Posterior vena cava (tissue), 2 donors: Measurements from ENCODE around the gene GTF2H2C. TPM values are rescaled to one million over a fixed set of nuclear protein-coding genes. Genes with fewer than 3 reads are reported as not detected.
"Not testable (repeated sequence)": the region's sequence is repeated elsewhere in the genome, so short reads cannot be mapped to it uniquely, and the experiment has no call there.

Experiments
- DNase-seq: peaks from one replicate; pipeline ENCODE4 v3.0.0-alpha.2; 2020; ENCODE audit warnings: low spot score
- intact Hi-C, 2 donors: fragments of 100-400 bp; cut with DNase I; formaldehyde crosslinking; loops; one replicate each; pipeline versions ENCODE4 v1.14.1 to v1.14.2; 2022 to 2023
- long read RNA-seq, 2 donors: library from polyadenylated mRNA; unstranded; transcript quantifications; one replicate each; pipeline ENCODE4 v2.0.0, GENCODE V29; 2020 to 2021
- total RNA-seq, 2 donors: library from RNA; stranded (reverse); fragmentation: NEBNext Ultra II Directional; extraction: Animal tissue kit (Norgen Biotek cat#: 25700); gene quantifications; one replicate each; pipeline ENCODE4 v1.2.1, GENCODE V29; 2021
- donor health status: DM: yes; HTN: yes; CAD: no.
- donor health status: DM: yes; HTN: yes; CAD: no.

Gene GTF2H2C
- total RNA-seq, result 10 to 100 TPM; 23.2 to 27.5 TPM
- long read RNA-seq, donor 1, partial matches to known transcripts, result 0 of 2 reads
- long read RNA-seq, donor 1, other reads (novel, unspliced or antisense), result 1 of 2 reads
- long read RNA-seq, donor 2, partial matches to known transcripts, result 1 of 26 reads
- long read RNA-seq, donor 2, other reads (novel, unspliced or antisense), result 23 of 26 reads

DNA sequence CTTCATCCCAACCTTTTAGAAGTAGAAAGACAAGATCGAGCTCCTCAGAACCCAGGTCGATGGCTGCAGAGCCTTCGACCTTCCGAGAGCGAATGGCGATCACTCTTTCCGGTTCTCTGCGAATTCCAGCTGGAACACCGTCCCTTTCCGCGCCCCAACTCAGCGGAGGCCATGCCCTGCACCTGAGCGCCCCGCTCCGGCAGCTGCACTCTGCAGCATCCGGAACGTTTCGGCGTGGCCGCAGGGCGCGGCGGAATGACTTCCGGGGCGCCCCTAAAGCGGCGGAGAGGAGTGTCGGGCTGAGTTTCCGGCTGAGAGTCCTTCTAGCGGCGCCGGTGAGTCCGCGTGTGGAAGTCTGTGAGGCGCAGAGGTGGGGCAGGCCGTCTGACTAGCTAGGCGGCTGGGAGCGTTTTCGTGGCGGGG lies at the start of gene GTF2H2C:
Gene GTF2H2C (plus strand): TSS at position 284 of the 423 bp plus-strand sequence. CDS start 4,942 bp downstream, outside the sequence.
- DNase-seq, result peak; percentile 92

DNA sequence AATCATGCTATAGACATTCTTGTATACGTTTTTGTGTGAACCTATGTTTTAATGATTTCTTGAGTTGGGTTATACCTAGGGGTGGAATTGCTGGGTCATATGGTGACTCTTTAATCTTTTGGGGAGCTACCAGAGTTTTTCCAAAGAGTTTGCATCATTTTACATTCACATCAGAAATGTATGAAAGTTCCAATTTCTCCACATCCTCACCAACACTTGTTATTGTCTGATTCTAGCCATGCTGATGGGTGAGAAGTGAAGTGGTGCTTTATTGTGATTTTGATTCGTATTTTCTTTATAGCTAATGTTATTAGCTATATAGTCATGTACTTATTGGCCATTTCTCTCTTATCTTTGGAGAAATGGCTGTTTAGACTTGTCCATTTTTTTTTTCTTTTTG lies 49.3 kb upstream of the GTF2H2C start:
- intact Hi-C loops, result no loop called here
- no peak for DNase-seq

More for the DNA sequence above, at the start of gene GTF2H2C:
- intact Hi-C loops, result not testable (repeated sequence)

DNA sequence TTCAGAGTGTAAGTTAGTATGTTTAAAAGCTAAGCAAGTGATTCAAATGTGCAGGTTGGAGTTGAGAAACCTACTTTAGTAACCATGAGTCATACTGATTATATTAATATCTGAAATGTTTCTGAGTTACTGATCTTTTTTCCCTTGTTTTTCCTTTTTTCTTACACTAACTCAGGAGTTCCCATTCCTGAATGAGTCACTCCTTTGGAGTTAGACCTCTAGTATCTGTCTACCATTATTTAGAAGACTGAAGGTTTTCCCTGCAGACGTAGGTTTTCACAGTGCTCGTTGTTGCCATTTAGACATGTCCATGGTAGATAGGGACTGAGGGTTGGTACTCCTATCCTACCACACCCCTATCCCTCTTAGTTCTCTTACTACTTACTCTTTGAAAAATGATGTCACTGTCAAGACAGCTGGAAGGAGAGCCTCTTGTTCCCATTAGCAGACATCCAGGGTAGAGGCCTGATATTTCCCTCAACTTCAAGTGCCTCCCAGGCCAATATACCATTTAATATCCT lies 47.2 kb upstream of the GTF2H2C start:
- DNase-seq, result no peak
- intact Hi-C loops, result no loop called here

DNA sequence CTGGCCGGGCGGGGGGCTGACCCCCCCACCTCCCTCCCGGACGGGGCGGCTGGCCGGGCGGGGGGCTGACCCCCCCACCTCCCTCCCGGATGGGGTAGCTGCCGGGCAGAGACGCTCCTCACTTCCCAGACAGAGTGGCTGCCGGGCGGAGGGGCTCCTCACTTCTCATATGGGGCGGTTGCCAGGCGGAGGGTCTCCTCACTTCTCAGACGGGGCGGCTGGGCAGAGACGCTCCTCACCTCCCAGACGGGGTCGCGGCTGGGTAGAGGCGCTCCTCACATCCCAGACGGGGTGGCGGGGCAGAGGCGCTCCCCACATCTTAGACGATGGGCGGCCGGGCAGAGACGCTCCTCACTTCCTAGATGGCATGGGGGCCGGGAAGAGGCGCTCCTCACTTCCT lies 44.4 kb upstream of the GTF2H2C start:
- DNase-seq, intact Hi-C loops: not testable (repeated sequence)

DNA sequence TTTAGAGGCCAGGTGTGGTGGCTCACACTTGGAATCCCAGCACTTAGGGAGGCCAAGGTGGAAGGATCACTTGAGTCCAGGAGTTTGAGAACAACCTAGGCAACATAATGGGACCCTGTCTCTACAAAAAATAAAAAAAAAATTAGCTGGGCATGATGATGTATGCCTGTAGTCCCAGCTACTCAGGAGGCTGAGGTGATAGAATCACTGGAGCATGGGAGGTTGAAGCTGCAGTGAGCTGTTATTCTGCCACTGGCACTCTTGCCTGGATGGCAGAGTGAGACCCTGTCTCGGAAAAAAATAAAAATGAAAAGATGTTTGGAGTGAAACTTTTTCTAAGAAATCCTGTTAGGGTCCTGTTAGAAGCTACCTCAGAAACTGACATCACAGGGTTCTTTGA lies 43.2 kb upstream of the GTF2H2C start:
- intact Hi-C loops, result no loop called here

DNA sequence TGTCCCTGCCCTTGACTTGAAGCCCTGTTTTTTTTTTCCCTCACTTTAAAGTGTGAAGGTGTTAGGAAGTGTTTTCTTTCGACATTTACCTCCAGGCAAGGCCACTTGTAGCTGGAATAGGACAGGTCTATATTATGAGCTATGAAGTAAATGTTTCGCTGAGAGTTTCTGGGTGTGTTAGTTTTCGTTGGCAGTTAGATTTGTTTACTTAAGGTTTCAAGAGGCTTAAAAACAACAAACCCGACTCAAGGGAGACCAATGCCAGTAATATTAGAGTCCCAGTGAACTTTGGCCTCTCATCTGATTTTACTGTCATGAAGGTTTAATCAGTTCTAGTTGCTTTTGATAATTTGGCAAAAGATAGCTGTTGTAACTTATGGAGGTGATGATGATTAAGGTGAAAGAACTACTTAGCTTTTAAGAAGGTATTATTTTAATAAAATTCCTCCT lies 42.2 kb upstream of the GTF2H2C start:
- intact Hi-C loops, result no loop called here
- DNase-seq, result no peak

More for the DNA sequence above, 43.2 kb upstream of the GTF2H2C start:
- DNase-seq, result no peak

DNA sequence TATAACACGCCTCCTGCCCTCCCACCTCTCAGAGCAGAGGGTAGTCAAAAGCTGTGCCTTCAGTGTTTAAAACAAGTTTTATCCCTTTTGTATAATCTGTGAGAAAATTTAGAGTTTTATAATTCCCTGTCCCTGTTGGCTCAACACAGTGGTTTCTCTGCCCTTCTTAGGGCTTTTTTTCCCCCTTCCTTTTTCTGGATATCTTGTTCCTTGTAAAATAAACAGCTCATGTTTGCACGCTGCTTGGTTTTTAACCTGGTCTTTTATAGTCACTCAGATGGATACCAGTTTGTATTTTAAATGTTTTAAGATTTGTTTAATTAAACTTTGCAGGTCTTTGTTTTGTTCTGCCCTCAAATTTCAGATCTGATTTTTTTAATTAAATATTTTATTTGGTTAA lies 40.7 kb upstream of the GTF2H2C start:
- intact Hi-C loops, result no loop called here
- no peak for DNase-seq

DNA sequence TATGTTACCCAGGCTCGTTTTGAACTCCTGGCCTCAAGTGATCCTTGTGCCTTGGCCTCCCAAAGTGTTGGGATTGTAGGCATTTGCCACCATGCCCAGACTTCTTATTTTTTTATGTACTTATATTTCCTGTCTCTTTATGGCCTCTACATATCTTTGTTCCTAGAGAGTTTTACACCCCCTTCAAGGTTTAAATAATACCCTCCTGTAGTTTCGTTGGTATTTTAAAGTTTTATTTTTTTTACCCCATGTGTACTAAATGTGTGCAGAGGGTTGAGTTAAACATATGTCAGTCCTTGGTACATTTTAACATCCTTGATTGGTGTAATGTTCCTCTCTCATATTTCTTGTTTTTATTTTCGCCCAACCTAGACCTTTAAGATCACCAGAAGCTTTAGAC lies 38.0 kb upstream of the GTF2H2C start:
- intact Hi-C loops, result no loop called here
- no peak for DNase-seq

DNA sequence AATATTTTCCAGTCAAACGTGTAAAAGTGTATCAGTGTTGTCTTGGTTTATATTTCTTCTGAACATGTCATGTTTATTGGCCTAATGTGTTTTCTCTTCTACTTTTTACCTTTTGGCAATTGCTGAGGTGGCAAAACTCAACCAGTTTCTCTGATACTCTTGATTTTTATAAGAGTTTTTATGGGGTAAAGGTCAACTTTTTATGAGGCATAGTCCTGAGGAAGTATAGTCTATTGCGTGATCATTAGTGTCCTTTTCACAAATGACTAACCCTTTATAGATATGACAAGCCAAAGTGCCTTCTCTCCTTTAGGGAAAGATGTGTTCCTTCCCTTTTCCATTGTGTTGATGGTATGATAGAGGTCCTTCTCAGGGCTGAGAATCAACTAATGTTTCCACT lies 34.5 kb upstream of the GTF2H2C start:
- intact Hi-C loops, result no loop called here
- no peak for DNase-seq

DNA sequence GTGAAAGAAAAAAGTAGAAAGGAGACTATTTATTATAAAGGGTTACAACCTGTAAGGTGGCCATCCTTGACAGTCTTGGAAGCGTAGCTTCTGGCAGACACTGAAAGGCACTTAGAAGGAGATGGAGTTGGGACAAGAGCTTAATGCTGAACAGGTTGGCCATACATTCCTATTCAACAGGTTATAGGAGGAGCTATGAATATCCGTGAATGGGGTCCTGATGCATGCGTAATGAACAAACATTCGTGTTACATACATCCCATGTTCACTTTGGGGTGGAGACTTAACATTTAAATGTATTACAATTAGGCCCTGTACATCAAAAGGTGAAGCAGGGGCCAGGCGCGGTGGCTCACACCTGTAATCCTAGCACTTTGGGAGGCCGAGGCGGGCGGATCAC lies 33.3 kb upstream of the GTF2H2C start:
- DNase-seq, result no peak
- intact Hi-C loops, result no loop called here

DNA sequence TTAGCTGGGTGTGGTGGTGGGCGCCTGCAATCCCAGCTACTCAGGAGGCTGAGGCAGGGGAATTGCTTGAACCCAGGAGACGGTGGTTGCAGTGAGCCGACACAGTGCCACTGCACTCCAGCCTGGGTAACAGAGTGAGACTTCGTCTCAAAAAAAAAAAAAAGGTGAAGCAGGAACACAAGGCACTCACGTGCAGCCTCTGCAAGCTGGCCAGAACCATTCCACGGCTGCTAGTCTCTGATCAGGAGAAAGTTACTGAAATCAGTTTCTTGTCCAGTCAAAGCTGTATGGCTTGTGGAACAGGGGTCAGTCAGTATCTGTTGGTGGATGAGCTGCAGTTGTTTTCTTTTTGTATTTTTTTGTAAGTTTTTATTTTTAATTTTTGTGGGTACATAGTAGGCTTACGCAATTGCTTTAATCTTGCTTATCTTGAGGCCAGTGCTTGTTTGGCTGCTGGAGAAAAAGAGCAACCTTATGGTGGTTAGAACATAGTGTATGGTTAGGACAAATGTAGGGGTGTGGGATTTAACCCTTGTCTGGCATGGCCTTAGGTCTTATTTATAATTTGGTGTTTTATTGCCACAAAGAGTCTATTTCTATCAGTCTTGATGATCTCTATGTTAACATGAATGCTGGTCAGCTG lies 32.7 kb upstream of the GTF2H2C start:
- intact Hi-C loops, result no loop called here
- no peak for DNase-seq

DNA sequence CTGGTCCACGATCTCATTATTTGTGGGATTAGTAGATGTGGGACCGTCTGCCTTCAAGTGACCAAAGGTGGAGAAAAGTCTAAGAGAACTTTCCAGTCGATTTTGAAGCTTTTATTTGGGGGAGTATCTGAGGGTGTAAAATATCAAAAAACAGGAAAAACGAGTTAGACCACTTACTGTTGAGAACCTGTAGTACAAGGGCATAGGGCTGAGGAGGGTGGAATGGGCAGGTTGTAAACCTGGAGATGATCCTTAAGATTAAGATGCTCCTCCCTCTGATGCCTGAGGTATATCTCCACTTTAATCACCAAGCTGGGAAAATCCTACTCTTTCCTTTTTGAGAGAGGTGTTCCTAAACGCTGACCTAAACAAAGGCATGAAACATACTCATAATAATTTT lies 32.0 kb upstream of the GTF2H2C start:
- DNase-seq, result no peak
- intact Hi-C loops, result no loop called here

DNA sequence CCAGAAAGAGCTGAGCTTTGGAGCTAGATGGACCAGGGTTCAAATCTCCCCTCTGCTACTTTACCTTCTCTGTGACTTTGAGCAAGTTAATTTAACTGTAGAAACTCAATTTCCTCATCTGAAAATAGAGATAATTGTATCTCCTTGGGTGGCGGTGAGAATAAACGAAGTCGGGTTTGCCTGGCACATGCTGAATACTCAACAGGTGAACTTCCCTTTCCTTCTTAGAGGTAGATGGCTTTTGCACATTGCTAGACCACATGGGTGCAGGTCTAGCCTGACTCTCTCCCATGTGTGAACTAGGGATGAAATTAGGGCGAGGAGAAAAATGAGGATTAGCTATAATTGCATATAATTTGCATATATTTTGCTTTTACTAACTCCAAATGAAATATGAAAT lies 31.4 kb upstream of the GTF2H2C start:
- intact Hi-C loops, result no loop called here
- DNase-seq, result no peak

DNA sequence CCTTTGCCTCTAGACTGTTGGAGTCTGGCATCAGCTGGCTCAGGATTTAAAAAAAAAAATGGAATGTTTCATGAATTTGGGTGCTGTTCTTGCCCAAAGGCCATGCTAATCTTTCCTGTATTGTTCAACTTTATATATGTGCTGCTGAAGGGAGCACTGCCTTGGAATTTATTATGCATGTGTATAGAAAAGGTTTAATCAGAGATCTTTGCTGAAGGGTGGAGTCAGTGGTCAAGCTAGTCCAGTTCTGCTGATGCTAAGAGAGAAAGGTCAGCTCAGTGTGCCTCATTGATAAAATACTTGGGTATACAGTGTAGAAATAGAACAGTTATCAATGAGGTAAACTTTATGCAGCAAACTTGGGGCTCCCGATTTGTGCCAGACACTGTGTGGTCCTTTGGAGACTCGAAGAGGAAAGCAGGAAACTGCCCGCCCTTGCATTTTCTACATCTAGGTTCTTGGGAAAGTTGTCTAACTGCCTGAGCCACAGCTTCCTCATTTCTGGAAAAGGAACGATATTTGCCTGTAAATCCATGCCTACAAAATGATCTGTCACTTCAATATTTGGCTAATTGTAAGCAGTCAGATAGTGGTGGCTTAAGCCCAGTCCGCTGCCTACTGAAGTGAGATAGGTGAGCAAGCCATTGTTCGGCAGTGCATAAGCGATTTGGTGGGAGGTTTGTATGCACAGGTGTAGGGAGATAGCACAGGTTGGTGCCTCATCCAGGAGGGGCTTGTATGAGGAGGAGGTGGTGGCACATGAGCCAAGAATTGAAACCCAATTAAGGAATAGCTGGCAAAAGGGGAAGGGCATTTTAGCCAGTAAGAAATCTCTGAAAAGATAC lies 29.2 kb upstream of the GTF2H2C start:
- DNase-seq, result no peak
- intact Hi-C loops, result no loop called here

DNA sequence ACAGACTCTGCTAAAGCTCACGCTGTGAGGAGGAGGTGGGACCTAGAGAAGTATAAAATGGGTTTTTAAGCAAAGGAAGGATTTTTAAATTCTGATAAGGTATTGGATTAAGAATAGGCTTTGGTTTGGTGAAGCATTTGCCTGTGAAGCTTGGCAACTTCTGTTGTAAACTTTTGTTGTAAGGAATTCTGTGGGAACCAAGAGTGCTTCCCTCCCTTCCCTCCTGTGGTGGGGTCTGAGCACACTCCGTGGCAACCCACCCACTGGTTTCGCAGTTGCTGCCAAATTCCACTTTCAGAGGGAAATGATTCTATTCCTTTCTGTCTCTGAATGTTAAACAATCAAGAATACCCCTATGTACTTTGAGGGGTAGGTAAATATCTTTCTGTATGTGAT lies 28.6 kb upstream of the GTF2H2C start:
- intact Hi-C loops, result no loop called here
- no peak for DNase-seq

DNA sequence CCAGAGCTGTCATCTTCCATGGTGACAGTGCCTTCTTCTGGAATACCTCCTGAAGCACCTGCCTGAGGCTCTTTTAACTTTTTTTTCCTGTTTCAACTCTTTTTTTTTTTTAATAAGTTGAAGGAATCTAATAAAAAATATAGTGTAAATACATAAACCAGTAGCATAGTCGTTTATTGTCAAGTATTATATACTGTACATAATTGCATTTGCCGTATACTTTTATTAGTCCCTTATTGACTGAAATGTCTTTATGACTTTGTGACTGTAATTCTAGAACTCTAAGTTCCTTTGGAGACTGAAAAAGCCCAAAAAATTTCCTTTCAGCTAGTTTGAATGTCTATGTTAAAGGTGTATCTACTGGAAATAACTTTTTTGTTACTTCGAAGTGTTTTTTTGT lies 22.1 kb upstream of the GTF2H2C start:
- DNase-seq, intact Hi-C loops: not testable (repeated sequence)

DNA sequence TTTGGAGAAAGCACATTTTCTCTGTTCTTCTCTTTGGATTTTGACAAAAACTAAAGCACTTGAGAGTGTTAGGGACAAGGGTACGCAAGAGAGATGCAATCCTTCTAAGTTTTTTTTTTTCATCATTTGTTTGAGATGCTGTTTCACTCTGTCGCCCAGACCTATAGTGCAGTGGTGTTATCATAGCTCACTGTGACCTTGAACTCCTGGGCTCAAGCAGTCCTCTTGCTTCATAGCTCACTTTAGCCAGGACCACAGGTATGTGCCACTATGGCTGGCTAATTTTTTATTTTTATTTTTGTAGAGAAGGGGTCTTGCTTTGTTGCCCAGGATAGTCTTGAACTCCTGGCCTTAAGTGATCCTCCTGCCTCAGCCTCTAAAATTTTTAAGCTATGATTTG lies 21.3 kb upstream of the GTF2H2C start:
- DNase-seq, intact Hi-C loops: not testable (repeated sequence)

DNA sequence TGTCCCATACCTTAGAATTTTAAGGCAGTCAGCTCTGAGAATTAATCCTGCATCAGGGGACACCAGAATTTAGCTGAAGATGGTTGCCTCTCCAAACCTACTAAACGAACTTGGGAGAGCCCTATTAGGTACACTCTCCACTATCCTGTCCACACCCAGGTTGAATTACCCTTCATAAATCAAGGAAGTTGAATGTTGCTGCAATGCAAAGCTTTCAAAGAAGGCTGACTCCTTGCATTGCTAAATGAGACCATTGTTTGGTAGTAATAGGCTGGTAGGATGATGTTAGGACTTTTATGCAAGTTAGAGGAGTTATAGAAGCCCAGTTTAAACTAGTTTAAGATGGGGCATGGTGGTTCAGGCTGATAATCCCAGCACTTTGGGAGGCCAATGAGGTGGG lies 18.6 kb upstream of the GTF2H2C start:
- DNase-seq, intact Hi-C loops: not testable (repeated sequence)

DNA sequence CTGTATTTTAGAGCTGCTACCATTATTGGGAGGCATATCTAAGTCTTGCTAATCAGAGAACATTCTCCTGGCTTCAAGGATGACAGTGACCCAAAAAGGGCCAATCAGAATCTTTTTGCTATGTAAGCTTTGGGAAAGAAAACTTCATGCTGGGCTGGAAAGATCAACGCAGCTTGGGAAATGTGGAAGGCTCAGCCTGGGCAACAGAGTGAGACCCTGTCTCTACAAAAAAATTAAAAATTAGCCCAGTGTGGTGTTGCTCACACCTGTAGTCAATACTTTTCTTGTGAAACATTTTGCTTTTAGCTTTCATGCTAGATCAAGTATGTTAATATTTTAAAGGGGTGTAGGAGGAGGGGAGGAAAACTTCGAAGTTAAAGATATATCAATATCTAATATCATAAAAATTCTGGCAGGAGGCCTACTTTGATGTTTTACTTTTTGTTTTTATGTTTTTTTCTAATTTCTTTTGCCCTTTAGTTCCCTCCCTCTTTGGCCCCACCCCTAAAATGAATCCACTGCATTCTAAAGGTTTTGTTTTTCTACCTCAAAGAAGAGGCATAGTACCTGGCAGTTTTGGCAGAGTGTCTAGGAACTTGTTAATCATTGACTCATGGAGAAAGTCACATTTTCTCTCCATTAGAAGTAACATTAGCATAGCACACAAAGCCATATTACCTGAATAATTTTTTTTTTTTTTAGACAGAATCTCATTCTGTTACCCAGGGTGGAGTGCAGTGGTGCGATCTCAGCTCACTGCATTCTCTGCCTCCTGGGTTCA lies 17.0 kb upstream of the GTF2H2C start:
- DNase-seq, intact Hi-C loops: not testable (repeated sequence)
